HepG2 (cell line): ENCODE measurements around the gene LIPT2.

ENCODE experiments used
- CHD2 ChIP-seq: IDR thresholded peaks from 2 replicates; pipeline ENCODE4 v1.6.1; 2011; ENCODE audit warnings: low read depth, low read length, improper control_type of control experiment
- GABPB1 ChIP-seq: IDR thresholded peaks from 2 replicates; pipeline ENCODE4 v1.6.1; 2016; ENCODE audit warnings: mild to moderate bottlenecking, missing genetic modification reagents, moderate library complexity, missing compliant biosample characterization
- MTF2 ChIP-seq: sonication (generic); formaldehyde crosslinking; IDR thresholded peaks from 2 replicates; pipeline ENCODE4 v1.5.0; 2020; ENCODE audit warnings: missing genetic modification reagents, borderline replicate concordance
- POLR2A ChIP-seq, 2 experiments: IDR thresholded peaks; 2 replicates each; pipeline ENCODE4 v1.6.1; 2011; ENCODE audit warnings: low read depth in 2 of 2, low read length in 2 of 2, mild to moderate bottlenecking in 1 of 2, moderate library complexity in 1 of 2; ENCODE audit not compliant: insufficient read depth in 1 of 2
- RARA ChIP-seq: IDR thresholded peaks from 2 replicates; pipeline ENCODE4 v1.6.1; 2016; ENCODE audit warnings: missing genetic modification reagents, missing compliant biosample characterization
- SMARCC2 ChIP-seq: fragments of 450-650 bp; IDR thresholded peaks from 2 replicates; pipeline ENCODE4 v1.6.1; 2017; ENCODE audit warnings: antibody characterized with exemption, mild to moderate bottlenecking
- ZNF138 ChIP-seq: sonication (generic); formaldehyde crosslinking; IDR thresholded peaks from 2 replicates; pipeline ENCODE4 v1.5.0; 2020; ENCODE audit warnings: mild to moderate bottlenecking, low read depth, missing genetic modification reagents
- ZNF24 ChIP-seq: fragments of 450-650 bp; IDR thresholded peaks from 2 replicates; pipeline ENCODE4 v1.6.1; 2017; ENCODE audit warnings: antibody characterized with exemption, mild to moderate bottlenecking
- ZNF644 ChIP-seq: IDR thresholded peaks from 2 replicates; pipeline ENCODE4 v1.6.1; 2016; ENCODE audit warnings: low read depth
- TF ChIP-seq, protein P1 (sequence below): sonication (generic); formaldehyde crosslinking; IDR thresholded peaks from 2 replicates; pipeline ENCODE4 v1.5.1; 2020; ENCODE audit warnings: mild to moderate bottlenecking, moderate library complexity, missing genetic modification reagents
- TF ChIP-seq, protein P2 (sequence below): sonication (generic); formaldehyde crosslinking; IDR thresholded peaks from 2 replicates; pipeline ENCODE4 v1.4.0; 2020; ENCODE audit warnings: low read depth, mild to moderate bottlenecking, missing genetic modification reagents
- TF ChIP-seq, protein P3 (sequence below): sonication (generic); formaldehyde crosslinking; IDR thresholded peaks from 2 replicates; pipeline ENCODE4 v1.5.0; 2020; ENCODE audit warnings: mild to moderate bottlenecking, missing genetic modification reagents, moderate library complexity
- TF ChIP-seq, protein P4 (sequence below): sonication (generic); formaldehyde crosslinking; IDR thresholded peaks from 2 replicates; pipeline ENCODE4 v1.9.0; 2021; ENCODE audit warnings: missing genetic modification reagents, borderline replicate concordance

DNA sequence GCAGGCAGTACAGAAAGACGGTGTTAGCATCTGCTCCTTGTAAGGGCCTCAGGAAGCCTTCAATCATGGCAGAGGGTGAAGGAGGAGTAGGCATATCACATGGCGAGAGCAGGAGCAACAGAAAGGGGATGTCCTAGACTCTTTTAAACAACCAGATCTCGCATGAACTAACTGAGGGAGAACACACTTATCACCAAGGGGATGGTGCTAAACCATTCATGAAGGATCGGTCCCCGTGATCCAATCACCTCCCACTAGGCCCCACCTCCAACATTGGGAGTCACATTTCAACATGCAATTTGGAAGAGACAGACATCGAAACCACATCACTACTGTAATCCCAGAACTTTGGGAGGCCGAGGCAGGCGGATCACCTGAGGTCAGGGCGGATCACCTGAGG, 39.9 kb upstream of the LIPT2 start:
- TF ChIP-seq ZNF644 (CRISPR knock-in tag) (no peak), SMARCC2 (no peak), POLR2A (IDR thresholded peaks at IDR 0.05; ENCODE audit: insufficient read depth in 1 of 2, low read depth in 2 of 2, low read length in 2 of 2) (no peak), GABPB1 (CRISPR knock-in tag) (no peak), MTF2 (CRISPR knock-in tag) (no peak), ZNF138 (no peak), ZNF24 (no peak), CHD2 (no peak), RARA (no peak)
- TF ChIP-seq, protein P1, sequence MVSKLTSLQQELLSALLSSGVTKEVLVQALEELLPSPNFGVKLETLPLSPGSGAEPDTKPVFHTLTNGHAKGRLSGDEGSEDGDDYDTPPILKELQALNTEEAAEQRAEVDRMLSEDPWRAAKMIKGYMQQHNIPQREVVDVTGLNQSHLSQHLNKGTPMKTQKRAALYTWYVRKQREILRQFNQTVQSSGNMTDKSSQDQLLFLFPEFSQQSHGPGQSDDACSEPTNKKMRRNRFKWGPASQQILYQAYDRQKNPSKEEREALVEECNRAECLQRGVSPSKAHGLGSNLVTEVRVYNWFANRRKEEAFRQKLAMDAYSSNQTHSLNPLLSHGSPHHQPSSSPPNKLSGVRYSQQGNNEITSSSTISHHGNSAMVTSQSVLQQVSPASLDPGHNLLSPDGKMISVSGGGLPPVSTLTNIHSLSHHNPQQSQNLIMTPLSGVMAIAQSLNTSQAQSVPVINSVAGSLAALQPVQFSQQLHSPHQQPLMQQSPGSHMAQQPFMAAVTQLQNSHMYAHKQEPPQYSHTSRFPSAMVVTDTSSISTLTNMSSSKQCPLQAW (CRISPR knock-in tag): no peak
- TF ChIP-seq, protein P2, sequence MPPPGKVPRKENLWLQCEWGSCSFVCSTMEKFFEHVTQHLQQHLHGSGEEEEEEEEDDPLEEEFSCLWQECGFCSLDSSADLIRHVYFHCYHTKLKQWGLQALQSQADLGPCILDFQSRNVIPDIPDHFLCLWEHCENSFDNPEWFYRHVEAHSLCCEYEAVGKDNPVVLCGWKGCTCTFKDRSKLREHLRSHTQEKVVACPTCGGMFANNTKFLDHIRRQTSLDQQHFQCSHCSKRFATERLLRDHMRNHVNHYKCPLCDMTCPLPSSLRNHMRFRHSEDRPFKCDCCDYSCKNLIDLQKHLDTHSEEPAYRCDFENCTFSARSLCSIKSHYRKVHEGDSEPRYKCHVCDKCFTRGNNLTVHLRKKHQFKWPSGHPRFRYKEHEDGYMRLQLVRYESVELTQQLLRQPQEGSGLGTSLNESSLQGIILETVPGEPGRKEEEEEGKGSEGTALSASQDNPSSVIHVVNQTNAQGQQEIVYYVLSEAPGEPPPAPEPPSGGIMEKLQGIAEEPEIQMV (CRISPR knock-in tag): no peak
- TF ChIP-seq, protein P3, sequence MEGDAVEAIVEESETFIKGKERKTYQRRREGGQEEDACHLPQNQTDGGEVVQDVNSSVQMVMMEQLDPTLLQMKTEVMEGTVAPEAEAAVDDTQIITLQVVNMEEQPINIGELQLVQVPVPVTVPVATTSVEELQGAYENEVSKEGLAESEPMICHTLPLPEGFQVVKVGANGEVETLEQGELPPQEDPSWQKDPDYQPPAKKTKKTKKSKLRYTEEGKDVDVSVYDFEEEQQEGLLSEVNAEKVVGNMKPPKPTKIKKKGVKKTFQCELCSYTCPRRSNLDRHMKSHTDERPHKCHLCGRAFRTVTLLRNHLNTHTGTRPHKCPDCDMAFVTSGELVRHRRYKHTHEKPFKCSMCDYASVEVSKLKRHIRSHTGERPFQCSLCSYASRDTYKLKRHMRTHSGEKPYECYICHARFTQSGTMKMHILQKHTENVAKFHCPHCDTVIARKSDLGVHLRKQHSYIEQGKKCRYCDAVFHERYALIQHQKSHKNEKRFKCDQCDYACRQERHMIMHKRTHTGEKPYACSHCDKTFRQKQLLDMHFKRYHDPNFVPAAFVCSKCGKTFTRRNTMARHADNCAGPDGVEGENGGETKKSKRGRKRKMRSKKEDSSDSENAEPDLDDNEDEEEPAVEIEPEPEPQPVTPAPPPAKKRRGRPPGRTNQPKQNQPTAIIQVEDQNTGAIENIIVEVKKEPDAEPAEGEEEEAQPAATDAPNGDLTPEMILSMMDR (CRISPR knock-in tag): no peak
- TF ChIP-seq, protein P4, sequence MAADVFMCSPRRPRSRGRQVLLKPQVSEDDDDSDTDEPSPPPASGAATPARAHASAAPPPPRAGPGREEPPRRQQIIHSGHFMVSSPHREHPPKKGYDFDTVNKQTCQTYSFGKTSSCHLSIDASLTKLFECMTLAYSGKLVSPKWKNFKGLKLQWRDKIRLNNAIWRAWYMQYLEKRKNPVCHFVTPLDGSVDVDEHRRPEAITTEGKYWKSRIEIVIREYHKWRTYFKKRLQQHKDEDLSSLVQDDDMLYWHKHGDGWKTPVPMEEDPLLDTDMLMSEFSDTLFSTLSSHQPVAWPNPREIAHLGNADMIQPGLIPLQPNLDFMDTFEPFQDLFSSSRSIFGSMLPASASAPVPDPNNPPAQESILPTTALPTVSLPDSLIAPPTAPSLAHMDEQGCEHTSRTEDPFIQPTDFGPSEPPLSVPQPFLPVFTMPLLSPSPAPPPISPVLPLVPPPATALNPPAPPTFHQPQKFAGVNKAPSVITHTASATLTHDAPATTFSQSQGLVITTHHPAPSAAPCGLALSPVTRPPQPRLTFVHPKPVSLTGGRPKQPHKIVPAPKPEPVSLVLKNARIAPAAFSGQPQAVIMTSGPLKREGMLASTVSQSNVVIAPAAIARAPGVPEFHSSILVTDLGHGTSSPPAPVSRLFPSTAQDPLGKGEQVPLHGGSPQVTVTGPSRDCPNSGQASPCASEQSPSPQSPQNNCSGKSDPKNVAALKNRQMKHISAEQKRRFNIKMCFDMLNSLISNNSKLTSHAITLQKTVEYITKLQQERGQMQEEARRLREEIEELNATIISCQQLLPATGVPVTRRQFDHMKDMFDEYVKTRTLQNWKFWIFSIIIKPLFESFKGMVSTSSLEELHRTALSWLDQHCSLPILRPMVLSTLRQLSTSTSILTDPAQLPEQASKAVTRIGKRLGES (CRISPR knock-in tag): no peak
